WTC11 (cell line): Measurements from ENCODE around the gene SMC3.

Experiments
- ATF2 ChIP-seq: sonication (generic); formaldehyde crosslinking; IDR thresholded peaks from 2 replicates; pipeline ENCODE4 v1.8.1; 2022; ENCODE audit warnings: low read depth, missing genetic modification reagents, borderline replicate concordance
- CREB1 ChIP-seq: sonication (generic); formaldehyde crosslinking; IDR thresholded peaks from 2 replicates; pipeline ENCODE4 v1.8.0; 2023; ENCODE audit warnings: mild to moderate bottlenecking, missing genetic modification reagents
- CTCF ChIP-seq: fragments of 200-600 bp; IDR thresholded peaks from 2 replicates; pipeline ENCODE4 v1.8.0; 2022; ENCODE audit warnings: antibody characterized with exemption
- E2F1 ChIP-seq: sonication (generic); formaldehyde crosslinking; IDR thresholded peaks from 2 replicates; pipeline ENCODE4 v1.8.0; 2022; ENCODE audit warnings: mild to moderate bottlenecking, missing genetic modification reagents
- ESRRA ChIP-seq: sonication (generic); formaldehyde crosslinking; IDR thresholded peaks from 2 replicates; pipeline ENCODE4 v1.8.1; 2022; ENCODE audit warnings: mild to moderate bottlenecking, missing genetic modification reagents, borderline replicate concordance
- ETV6 ChIP-seq: sonication (generic); formaldehyde crosslinking; IDR thresholded peaks from 2 replicates; pipeline ENCODE4 v1.8.1; 2022; ENCODE audit warnings: mild to moderate bottlenecking, missing genetic modification reagents
- FOXP1 ChIP-seq: sonication (generic); formaldehyde crosslinking; IDR thresholded peaks from 2 replicates; pipeline ENCODE4 v1.8.0; 2022; ENCODE audit warnings: missing genetic modification reagents, mild to moderate bottlenecking, moderate library complexity, borderline replicate concordance
- KAT7 ChIP-seq: sonication (generic); formaldehyde crosslinking; IDR thresholded peaks from 2 replicates; pipeline ENCODE4 v1.8.1; 2023; ENCODE audit warnings: missing genetic modification reagents, mild to moderate bottlenecking, borderline replicate concordance
- MAX ChIP-seq: sonication (generic); formaldehyde crosslinking; IDR thresholded peaks from 2 replicates; pipeline ENCODE4 v1.8.0; 2022; ENCODE audit warnings: mild to moderate bottlenecking, missing genetic modification reagents
- PREB ChIP-seq: sonication (generic); formaldehyde crosslinking; IDR thresholded peaks from 2 replicates; pipeline ENCODE4 v1.8.1; 2022; ENCODE audit warnings: mild to moderate bottlenecking, missing genetic modification reagents, moderate library complexity, borderline replicate concordance
- STAT6 ChIP-seq: sonication (generic); formaldehyde crosslinking; conservative IDR thresholded peaks from 2 replicates; pipeline ENCODE4 v1.8.1; 2023; ENCODE audit warnings: mild to moderate bottlenecking, low read depth, missing genetic modification reagents, moderate library complexity
- TCF7 ChIP-seq: sonication (generic); formaldehyde crosslinking; IDR thresholded peaks from 2 replicates; pipeline ENCODE4 v1.8.0; 2022; ENCODE audit warnings: mild to moderate bottlenecking, low read depth, missing genetic modification reagents, moderate library complexity
- ZBTB43 ChIP-seq: sonication (generic); formaldehyde crosslinking; IDR thresholded peaks from 2 replicates; pipeline ENCODE4 v1.8.1; 2023; ENCODE audit warnings: mild to moderate bottlenecking, missing genetic modification reagents
- ZNF263 ChIP-seq: sonication (generic); formaldehyde crosslinking; IDR thresholded peaks from 2 replicates; pipeline ENCODE4 v1.8.1; 2022; ENCODE audit warnings: low read depth, mild to moderate bottlenecking, moderate library complexity, missing genetic modification reagents

DNA sequence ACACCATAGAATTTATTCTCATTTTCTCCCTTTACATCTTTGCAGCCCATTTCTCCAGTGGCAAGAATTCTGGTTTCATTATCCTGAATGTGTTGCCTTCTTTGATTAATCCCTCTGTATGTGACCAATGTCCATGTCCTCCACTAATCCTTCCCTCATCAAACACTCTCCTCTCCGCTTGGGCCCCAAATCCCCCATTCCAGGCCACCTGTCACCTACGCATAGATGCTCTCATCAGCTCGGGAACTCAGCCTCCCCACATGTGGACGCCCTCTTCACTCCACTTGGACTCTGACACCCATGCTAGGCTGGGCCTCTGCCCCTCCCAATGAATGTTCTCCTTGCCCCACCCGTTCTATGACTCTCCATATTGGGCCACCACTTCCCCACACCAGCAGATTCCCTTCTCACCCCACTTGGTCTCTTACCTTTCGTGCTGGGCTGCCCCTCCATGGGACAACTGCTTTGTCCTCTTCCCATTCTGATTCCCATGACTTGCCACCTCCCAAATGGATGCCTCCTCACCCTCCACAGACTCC, 57.9 kb downstream of the SMC3 start:
- no peak for TF ChIP-seq CTCF
- TF ChIP-seq ZBTB43 (CRISPR knock-in tag) = no peak
- TF ChIP-seq STAT6 (CRISPR knock-in tag) = no peak
- no peak for TF ChIP-seq ESRRA (CRISPR knock-in tag)
- no peak for TF ChIP-seq KAT7 (CRISPR knock-in tag)
- TF ChIP-seq ZNF263 (CRISPR knock-in tag) = no peak
- TF ChIP-seq PREB = no peak
- no peak for TF ChIP-seq ATF2
- TF ChIP-seq MAX = no peak
- TF ChIP-seq ETV6 = no peak
- TF ChIP-seq TCF7 (CRISPR knock-in tag) = no peak
- TF ChIP-seq E2F1 (CRISPR knock-in tag) = no peak
- TF ChIP-seq FOXP1 (CRISPR knock-in tag) = no peak
- no peak for TF ChIP-seq CREB1 (CRISPR knock-in tag)
